B cell (primary cell): ENCODE data around the gene NEU4. TPM values are rescaled to one million over a fixed set of nuclear protein-coding genes. Genes with fewer than 3 reads are reported as not detected.
"Not testable (repeated sequence)": the region's sequence is repeated elsewhere in the genome, so short reads cannot be mapped to it uniquely, and the experiment has no call there.

Experiments used
- ATAC-seq: fragments of 200-7000 bp; cut with Tn5 transposase; one replicate; pipeline ENCODE4 v1.10.0; 2021; ENCODE audit warnings: low read depth, mild to moderate bottlenecking, moderate number of reproducible peaks, moderate library complexity
- CTCF ChIA-PET: fragments of 350-600 bp; sonication (Branson Sonifier 250); formaldehyde crosslinking; loops from one replicate; lab custom pipeline; 2021; ENCODE audit warnings: antibody characterized with exemption, inconsistent platforms; lab: Charles Lee
- POLR2A ChIA-PET: fragments of 350-600 bp; sonication (Branson Sonifier 250); formaldehyde crosslinking; loops from one replicate; lab custom pipeline; 2021; ENCODE audit warnings: antibody characterized with exemption; lab: Charles Lee
- DNase-seq: peaks from one replicate; pipeline ENCODE4 v3.0.0; 2013
- H2AFZ ChIP-seq: 2 replicates; pipeline ENCODE4 v1.6.1; 2012; ENCODE audit warnings: mild to moderate bottlenecking, low read depth, low read length; ENCODE audit not compliant: insufficient read depth, poor library complexity, severe bottlenecking
- H3K27ac ChIP-seq, 2 donors: 1 replicate in 1 of 2; 2 replicates in 1 of 2; pipeline ENCODE4 v1.5.1; 2012 to 2013; ENCODE audit warnings: low read length in 2 of 2, mild to moderate bottlenecking in 2 of 2, moderate library complexity in 1 of 2
- H3K27me3 ChIP-seq, 4 experiments: fragments of 200-600 bp in 1 of 4; sonication (generic) in 1 of 4; replicated peaks in 1 of 4; 1 replicate in 2 of 4; 2 replicates in 2 of 4; pipeline versions ENCODE4 v1.6.1 to v1.7.0; 2013 to 2016; ENCODE audit warnings: low read length in 3 of 4, mild to moderate bottlenecking in 2 of 4, mixed read lengths in 1 of 4, moderate library complexity in 1 of 4; ENCODE audit not compliant: insufficient read depth in 4 of 4, control insufficient read depth in 3 of 4; ENCODE audit errors: control extremely low read depth in 1 of 4
- H3K36me3 ChIP-seq, 2 experiments: replicated peaks in 1 of 2; 1 replicate in 1 of 2; 2 replicates in 1 of 2; pipeline versions ENCODE4 v1.6.1 to v1.7.1; 2013; ENCODE audit warnings: low read length in 1 of 2; ENCODE audit not compliant: insufficient read depth in 2 of 2, control insufficient read depth in 1 of 2; ENCODE audit errors: control extremely low read depth in 1 of 2, extremely low read depth in 1 of 2
- H3K4me1 ChIP-seq, 2 donors: fragments of 200-600 bp in 1 of 2; sonication (generic) in 1 of 2; 1 replicate in 1 of 2; 2 replicates in 1 of 2; pipeline versions ENCODE4 v1.5.1 to v1.6.1; 2013 to 2017; ENCODE audit warnings: low read length in 2 of 2; ENCODE audit not compliant: control insufficient read depth in 2 of 2, insufficient read depth in 2 of 2
- H3K4me2 ChIP-seq: replicated peaks from 2 replicates; pipeline ENCODE3; 2012; ENCODE audit warnings: mild to moderate bottlenecking, low read depth, low read length; ENCODE audit not compliant: poor library complexity, severe bottlenecking
- H3K4me3 ChIP-seq, 5 experiments: fragments of 200-600 bp in 1 of 5; sonication (generic) in 1 of 5; 1 replicate in 3 of 5; 2 replicates in 2 of 5; pipeline versions ENCODE4 v1.5.1 to v1.7.0; 2011 to 2016; ENCODE audit warnings: low read length in 4 of 5, mild to moderate bottlenecking in 4 of 5, low read depth in 2 of 5, control low read depth in 1 of 5, moderate library complexity in 1 of 5; ENCODE audit not compliant: insufficient read depth in 1 of 5; ENCODE audit errors: control extremely low read depth in 1 of 5, extremely low read depth in 1 of 5
- H3K79me2 ChIP-seq: fragments of 200-600 bp; sonication (generic); one replicate; pipeline ENCODE4 v1.6.0; 2016; ENCODE audit warnings: low read length; ENCODE audit not compliant: control insufficient read depth, insufficient read depth
- H3K9ac ChIP-seq: fragments of 200-600 bp; sonication (generic); 2 replicates; pipeline ENCODE4 v1.6.1; 2017; ENCODE audit warnings: mild to moderate bottlenecking, low read length, moderate library complexity
- H3K9me3 ChIP-seq, 3 donors: one replicate each; pipeline versions ENCODE4 v1.6.1 to v1.7.1; 2013; ENCODE audit warnings: low read length in 2 of 3; ENCODE audit not compliant: control insufficient read depth in 2 of 3, insufficient read depth in 1 of 3; ENCODE audit errors: control extremely low read depth in 1 of 3
- H4K20me1 ChIP-seq: 2 replicates; pipeline ENCODE4 v1.6.0; 2012; ENCODE audit warnings: mild to moderate bottlenecking, low read length; ENCODE audit not compliant: insufficient read depth, control insufficient read depth, poor library complexity, severe bottlenecking
- H3K27ac Mint-ChIP-seq: one replicate; pipeline ENCODE4 v1.8.0; 2021; ENCODE audit warnings: mixed read lengths
- H3K27me3 Mint-ChIP-seq: one replicate; pipeline ENCODE4 v1.8.0; 2021; ENCODE audit warnings: mixed read lengths
- H3K4me1 Mint-ChIP-seq: one replicate; pipeline ENCODE4 v1.8.0; 2021; ENCODE audit warnings: mixed read lengths
- H3K4me3 Mint-ChIP-seq: one replicate; pipeline ENCODE4 v1.8.0; 2021; ENCODE audit warnings: mixed read lengths
- H3K9me3 Mint-ChIP-seq: one replicate; pipeline ENCODE4 v1.8.0; 2022; ENCODE audit warnings: mixed read lengths; ENCODE audit not compliant: insufficient read depth
- CTCF ChIP-seq: fragments of 200-600 bp; IDR thresholded peaks from one replicate; pipeline ENCODE4 v1.8.0; 2022; ENCODE audit warnings: antibody characterized with exemption, mild to moderate bottlenecking
- EZH2 ChIP-seq: IDR thresholded peaks from 2 replicates; pipeline ENCODE4 v1.6.1; 2012; ENCODE audit warnings: borderline replicate concordance, low read depth, mild to moderate bottlenecking, moderate library complexity, low read length; ENCODE audit not compliant: insufficient read depth, poor library complexity, severe bottlenecking
- WGBS: methylation state at CpG from one replicate; pipeline ENCODE4 v1.1.5; 2013; ENCODE audit warnings: missing lambda C conversion rate; ENCODE audit not compliant: insufficient coverage; 5-methylcytosine and 5-hydroxymethylcytosine counted together
- intact Hi-C: fragments of 100-400 bp; cut with micrococcal nuclease; formaldehyde crosslinking; loops from one replicate; pipeline ENCODE4 v1.10.0; 2022
- polyA plus RNA-seq: library from polyadenylated mRNA; depleted of rRNA; stranded (reverse); fragments of >200 nt; gene quantifications from 2 replicates; pipeline ENCODE4 v1.2.3, GENCODE V29; 2012
- total RNA-seq, 2 donors: library from RNA; stranded (reverse); fragments of 120-200 nt in 1 of 2; gene quantifications; 1 replicate in 1 of 2; 2 replicates in 1 of 2; pipeline versions ENCODE4 v1.2.3 to v1.2.4, GENCODE V29; 2013 to 2022

The NEU4 gene
- total and polyA plus RNA-seq, 2 donors (not counting 1 experiment from before 2014, with no cell fraction given), result 0.19 TPM; not detected in 1

- Mint-ChIP-seq H3K4me3 (no peak overlapping the region), H3K27me3 (no peaks in the 10 kb centered on the region), H3K4me1 (peaks cover 19% of the 10 kb centered on the region), H3K27ac (peak overlapping the region; percentile 66), H3K9me3 (no peaks in the 10 kb centered on the region)
- Histone ChIP-seq H2AFZ (peak overlapping the region; percentile 10), H3K9ac (no peak overlapping the region), H4K20me1 (no peaks in the 10 kb centered on the region), H3K4me3 (no peak overlapping the region), H3K27me3 (no peaks in the 10 kb centered on the region), H3K36me3 (no peaks in the 10 kb centered on the region), H3K9me3 (peaks cover 0 to 3% (median 0%) of the 10 kb centered on the region in 3 donors), H3K79me2 (no peaks in the 10 kb centered on the region), H3K27ac (peak overlapping the region in 1 of 2 donors; percentile 48), H3K4me2 (peak overlapping the region; percentile 30), H3K4me1 (peaks cover 14 to 21% of the 10 kb centered on the region in 2 donors)
- CTCF ChIA-PET, result interaction anchor here (0.6 to 1.0 kb wide), 2 partner anchors 54 to 814 kb away, joined by 4 read pairs; partner anchors contain the start of gene D2HGDH
- intact Hi-C loops, result no loop called here
- TF ChIP-seq EZH2 (no peak), CTCF (no peak)
- 90% methylated on average over 2 of the region's 4 CpGs for WGBS
- DNase-seq, result peak; percentile 9
- POLR2A ChIA-PET, result interaction anchor here (0.8 kb wide), 1 partner anchor 54 kb away, joined by 4 read pairs; the partner anchor contains the start of gene D2HGDH
- ATAC-seq, result no peak
Observed at GRCh38 chr2:241788135-241788534, 20.9 kb upstream of the NEU4 start.

GRCh38 chr2:241788572-241788971, 20.4 kb upstream of the NEU4 start:
- Histone ChIP-seq H3K27me3 (no peaks in the 10 kb centered on the region), H3K9ac (no peak overlapping the region), H3K4me1 (peaks cover 14 to 21% of the 10 kb centered on the region in 2 donors), H2AFZ (no peak overlapping the region), H3K9me3 (peaks cover 0 to 3% (median 0%) of the 10 kb centered on the region in 3 donors), H3K4me2 (peak overlapping the region; percentile 30), H3K79me2 (no peaks in the 10 kb centered on the region), H3K4me3 (no peak overlapping the region), H4K20me1 (no peaks in the 10 kb centered on the region), H3K27ac (peak overlapping the region in 1 of 2 donors; percentile 48), H3K36me3 (no peaks in the 10 kb centered on the region)
- Mint-ChIP-seq H3K4me1 (peaks cover 19% of the 10 kb centered on the region), H3K9me3 (no peaks in the 10 kb centered on the region), H3K4me3 (peak overlapping the region; percentile 57), H3K27me3 (no peaks in the 10 kb centered on the region), H3K27ac (peak overlapping the region; percentile 66)
- 33% methylated on average over 1 of the region's 3 CpGs for WGBS
- DNase-seq (peak; percentile 59), ATAC-seq (peak; percentile 61)
- no peak for TF ChIP-seq EZH2
- TF ChIP-seq CTCF, result no peak
- intact Hi-C loops, result no loop called here
- CTCF ChIA-PET, result interaction anchor here (0.6 to 1.0 kb wide), 2 partner anchors 54 to 814 kb away, joined by 4 read pairs; partner anchors contain the start of gene D2HGDH
- POLR2A ChIA-PET, result interaction anchor here (0.8 kb wide), 1 partner anchor 54 kb away, joined by 4 read pairs; the partner anchor contains the start of gene D2HGDH

- H3K4me3 Mint-ChIP-seq, ATAC-seq, H3K27me3 ChIP-seq, intact Hi-C loops, H3K9me3 ChIP-seq, H3K27ac Mint-ChIP-seq, H3K4me3 ChIP-seq, DNase-seq, H3K27me3 Mint-ChIP-seq, H3K36me3 ChIP-seq, H4K20me1 ChIP-seq, CTCF ChIA-PET, H3K9me3 Mint-ChIP-seq, H3K79me2 ChIP-seq, POLR2A ChIA-PET, H2AFZ ChIP-seq, H3K4me2 ChIP-seq, H3K27ac ChIP-seq, H3K9ac ChIP-seq: not testable (repeated sequence)
- peaks cover 14 to 21% of the 10 kb centered on the region in 2 donors for H3K4me1 ChIP-seq
- peaks cover 19% of the 10 kb centered on the region for H3K4me1 Mint-ChIP-seq
- 100% methylated on average over 1 of the region's 3 CpGs for WGBS
Observed at GRCh38 chr2:241791385-241791784, 17.6 kb upstream of the NEU4 start.
